Adrenal gland (tissue), 12 donors: ENCODE results near the gene SLC16A13. TPM values are rescaled to one million over a fixed set of nuclear protein-coding genes. Genes with fewer than 3 reads are reported as not detected.

Source experiments
- DNase-seq, 7 donors: peaks; one replicate each; pipeline ENCODE4 v3.0.0-alpha.2; 2019 to 2020
- H3K27ac ChIP-seq, 5 donors: fragments of 200-600 bp; sonication (generic) in 4 of 5; 1 replicate in 3 of 5; 2 replicates in 2 of 5; pipeline versions ENCODE4 v1.5.1 to v1.8.0; 2016 to 2020; ENCODE audit warnings: mild to moderate bottlenecking in 1 of 5
- H3K27me3 ChIP-seq: fragments of 200-600 bp; 2 replicates; pipeline ENCODE4 v1.8.0; 2021
- H3K36me3 ChIP-seq, 2 donors: fragments of 200-600 bp; replicated peaks in 1 of 2; 1 replicate in 1 of 2; 2 replicates in 1 of 2; pipeline versions ENCODE4 v1.5.1 to v1.8.0; 2018 to 2022
- H3K4me1 ChIP-seq, 2 donors: fragments of 200-600 bp; replicated peaks in 1 of 2; 1 replicate in 1 of 2; 2 replicates in 1 of 2; pipeline versions ENCODE4 v1.5.1 to v1.8.0; 2018 to 2021
- H3K4me3 ChIP-seq, 4 donors: fragments of 200-600 bp; sonication (generic) in 3 of 4; one replicate each; pipeline ENCODE4 v1.5.1; 2016 to 2018
- H3K9me3 ChIP-seq, 3 donors: fragments of 200-600 bp; sonication (generic) in 1 of 3; replicated peaks in 1 of 3; 1 replicate in 2 of 3; 2 replicates in 1 of 3; pipeline versions ENCODE4 v1.5.1 to v1.8.0; 2016 to 2021
- POLR2A ChIP-seq, 2 donors: fragments of 450-650 bp; IDR thresholded peaks; one replicate each; pipeline ENCODE4 v1.6.1; 2017; ENCODE audit warnings: antibody characterized with exemption in 2 of 2, mild to moderate bottlenecking in 2 of 2, moderate library complexity in 1 of 2
- WGBS, 4 donors: extraction: QIAGEN DNeasy Blood & Tissue Kit in 2 of 4; methylation state at CpG; one replicate each; pipeline versions ENCODE4 v1.1.5 to v1.1.7; 2013 to 2017; 5-methylcytosine and 5-hydroxymethylcytosine counted together
- intact Hi-C, 2 donors: fragments of 100-400 bp; cut with DNase I; formaldehyde crosslinking; loops; one replicate each; pipeline versions ENCODE4 v1.14.1 to v1.15.0; 2022 to 2023
- polyA plus RNA-seq, 3 donors: library from polyadenylated mRNA; stranded (reverse); fragments of 200-250 nt in 2 of 3; fragments of 350-450 nt in 1 of 3; fragmentation: Illumina TruSeq in 1 of 3; extraction: RNeasy Lipid Tissue Mini Kit (QIAGEN cat#74804) in 1 of 3; gene quantifications; one replicate each; pipeline ENCODE4 v1.2.3, GENCODE V29; 2013 to 2014
- total RNA-seq, 9 donors: library from RNA; depleted of rRNA in 4 of 9; stranded (reverse); fragments of >200 nt in 4 of 9; fragments of 120-200 nt in 1 of 9; fragmentation: NEBNext Ultra II Directional in 1 of 9; extraction: Animal tissue kit (Norgen Biotek cat#: 25700) in 1 of 9; gene quantifications; one replicate each; pipeline versions ENCODE4 v1.1.0 to v1.2.4, GENCODE V29; 2013 to 2023
- TF ChIP-seq, protein P1 (sequence below), 6 experiments: fragments of 450-650 bp in 4 of 6; fragments of 200-600 bp in 2 of 6; sonication (generic) in 1 of 6; IDR thresholded peaks; 1 replicate in 5 of 6; 2 replicates in 1 of 6; pipeline versions ENCODE4 v1.5.1 to v1.8.0; 2016 to 2021; ENCODE audit warnings: antibody characterized with exemption in 6 of 6, mild to moderate bottlenecking in 2 of 6, moderate library complexity in 1 of 6
- donor health status: healthy with polysubstance abuse.
- donor health status: Bipolar disorder and iron deficiency.
- donor health status: DM: yes; HTN: yes; CAD: no.
- donor health status: DM: no; HTN: no; CAD: no.
- donor health status: DM: no; HTN: no; CAD: no.
- donor health status: DM: yes; HTN: yes; CAD: no.

The SLC16A13 gene
- total and polyA plus RNA-seq, 12 donors = 0.84 to 3.2 (median 2.2) TPM

DNA sequence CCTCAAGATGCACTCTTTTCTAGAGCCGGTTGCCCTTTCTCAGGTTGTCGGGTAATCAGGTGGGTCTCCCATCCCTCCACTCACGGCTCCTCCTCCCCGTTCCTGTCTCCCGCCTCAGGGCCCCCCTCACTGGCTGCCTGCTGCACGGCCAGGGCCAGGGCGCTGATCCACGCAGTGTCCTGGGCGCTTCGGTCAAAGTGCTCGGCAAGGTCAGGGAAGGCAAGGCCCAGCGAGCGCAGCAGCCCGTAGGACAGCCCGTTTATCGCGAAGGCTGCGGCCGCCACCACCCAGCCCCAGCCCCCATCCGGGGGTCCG, 7.3 kb downstream of the SLC16A13 start:
- 3 to 6% (median 5%) methylated on average over 5 to 21 of the region's 21 CpGs for WGBS, 4 donors
- peaks cover 18% of the 10 kb centered on the region for H3K27me3 ChIP-seq
- DNase-seq = no peak
- peak overlapping the region in 1 of 4 donors; percentile 47 for H3K4me3 ChIP-seq
- intact Hi-C loops = no loop called here
- peak overlapping the region in 1 of 5 donors; percentile 12 for H3K27ac ChIP-seq
- H3K36me3 ChIP-seq = no peaks in the 10 kb centered on the region
- TF ChIP-seq, protein P1, sequence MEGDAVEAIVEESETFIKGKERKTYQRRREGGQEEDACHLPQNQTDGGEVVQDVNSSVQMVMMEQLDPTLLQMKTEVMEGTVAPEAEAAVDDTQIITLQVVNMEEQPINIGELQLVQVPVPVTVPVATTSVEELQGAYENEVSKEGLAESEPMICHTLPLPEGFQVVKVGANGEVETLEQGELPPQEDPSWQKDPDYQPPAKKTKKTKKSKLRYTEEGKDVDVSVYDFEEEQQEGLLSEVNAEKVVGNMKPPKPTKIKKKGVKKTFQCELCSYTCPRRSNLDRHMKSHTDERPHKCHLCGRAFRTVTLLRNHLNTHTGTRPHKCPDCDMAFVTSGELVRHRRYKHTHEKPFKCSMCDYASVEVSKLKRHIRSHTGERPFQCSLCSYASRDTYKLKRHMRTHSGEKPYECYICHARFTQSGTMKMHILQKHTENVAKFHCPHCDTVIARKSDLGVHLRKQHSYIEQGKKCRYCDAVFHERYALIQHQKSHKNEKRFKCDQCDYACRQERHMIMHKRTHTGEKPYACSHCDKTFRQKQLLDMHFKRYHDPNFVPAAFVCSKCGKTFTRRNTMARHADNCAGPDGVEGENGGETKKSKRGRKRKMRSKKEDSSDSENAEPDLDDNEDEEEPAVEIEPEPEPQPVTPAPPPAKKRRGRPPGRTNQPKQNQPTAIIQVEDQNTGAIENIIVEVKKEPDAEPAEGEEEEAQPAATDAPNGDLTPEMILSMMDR (IDR thresholded peaks at IDR 0.05) = no peak
- no peak for TF ChIP-seq POLR2A (IDR thresholded peaks at IDR 0.05)
- no peaks in the 10 kb centered on the region for H3K9me3 ChIP-seq
- peaks cover 11 to 34% of the 10 kb centered on the region in 2 donors for H3K4me1 ChIP-seq

DNA sequence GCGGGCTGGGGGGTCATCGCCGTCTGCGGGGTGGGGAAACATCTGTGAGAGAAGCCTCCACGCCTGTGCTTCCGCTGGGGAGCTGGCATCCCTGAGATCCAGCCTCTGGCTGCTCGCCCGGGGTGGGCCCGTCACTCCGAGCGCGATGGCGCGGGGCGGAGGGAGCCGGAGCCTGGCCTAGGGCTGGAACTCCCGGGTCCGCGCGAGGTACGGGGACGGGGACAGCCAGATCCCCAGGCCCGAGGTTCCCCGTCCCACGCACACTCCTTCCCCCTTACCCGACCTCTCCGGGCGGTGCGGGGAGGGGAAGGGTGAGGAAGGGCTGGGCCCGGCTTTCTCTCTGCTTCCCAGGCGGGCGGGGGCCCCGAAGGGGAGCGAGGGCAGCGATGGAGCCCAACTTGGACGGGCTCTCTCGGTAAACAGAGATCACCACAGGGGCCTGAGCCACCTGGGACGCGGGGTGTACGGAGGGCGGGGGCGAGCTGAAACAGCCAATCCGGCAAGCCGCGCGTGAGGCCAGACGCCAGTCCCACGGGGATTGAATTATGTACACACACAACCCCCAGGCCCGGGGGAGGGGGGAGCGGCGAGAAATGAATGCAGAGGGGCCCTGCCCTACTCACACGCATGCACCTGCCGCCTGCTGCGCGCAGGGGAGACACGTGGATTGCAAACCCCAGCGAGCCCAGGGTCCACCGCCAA, 7.8 kb downstream of the SLC16A13 start, which contains the start of gene SLC16A11:
Gene SLC16A11 (minus strand): TSS at position 596 of the 702 bp plus-strand sequence. CDS start 579 bp downstream, at position 17.
- peak within 1 kb of the TSS in 1 of 5 donors; percentile 12 for H3K27ac ChIP-seq
- no peaks in the 10 kb centered on the region for H3K9me3 ChIP-seq
- intact Hi-C loops = no loop called here

DNA sequence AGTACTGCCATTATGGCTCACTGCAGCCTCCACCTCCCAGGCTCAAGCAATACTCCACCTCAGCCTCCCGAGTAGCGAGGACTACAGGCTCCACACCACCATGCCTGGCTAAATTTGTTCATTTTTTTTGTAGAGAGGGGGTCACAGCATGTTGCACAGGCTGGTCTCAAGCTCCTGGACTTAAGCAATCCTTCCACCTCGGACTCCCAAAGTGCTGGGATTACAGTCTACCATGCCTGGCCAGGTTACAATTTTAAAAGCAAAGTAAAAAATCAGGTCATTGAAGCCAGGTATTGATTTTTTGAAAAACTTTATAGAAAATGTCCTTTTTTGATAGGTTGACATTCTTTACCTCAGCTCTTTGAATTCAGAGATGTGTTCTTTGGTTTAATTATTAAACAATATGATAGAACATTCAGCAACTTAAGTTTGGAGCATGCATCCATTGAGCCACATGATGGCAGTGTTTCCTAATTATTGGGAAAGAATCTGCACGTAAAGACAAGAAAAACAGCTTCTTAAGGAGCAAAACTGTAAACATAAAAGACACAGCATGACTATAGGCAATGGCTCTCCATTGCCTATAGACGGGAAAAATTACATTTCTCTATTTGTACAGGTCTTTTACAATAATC, 9.8 kb downstream of the SLC16A13 start:
- Histone ChIP-seq H3K36me3 (no peaks in the 10 kb centered on the region), H3K4me1 (peaks cover 11 to 34% of the 10 kb centered on the region in 2 donors), H3K27ac (peak overlapping the region in 2 of 5 donors; percentile 68 to 75), H3K4me3 (peak overlapping the region in 1 of 4 donors; percentile 40), H3K9me3 (no peaks in the 10 kb centered on the region), H3K27me3 (peaks cover 18% of the 10 kb centered on the region)
- peak in 3 of 7 donors; percentile 41 to 60 (median 51) for DNase-seq
- no peak for TF ChIP-seq POLR2A (IDR thresholded peaks at IDR 0.05)
- TF ChIP-seq, protein P1 (IDR thresholded peaks at IDR 0.05) = peak; percentile 40 to 90 (median 87)
- WGBS, 4 donors = 25 to 34% (median 29%) methylated on average over 4 to 5 of the region's 5 CpGs
- intact Hi-C loops = no loop called here

More for the DNA sequence above, 7.8 kb downstream of the SLC16A13 start, which contains the start of gene SLC16A11:
- Histone ChIP-seq H3K36me3 (no peaks in the 10 kb centered on the region), H3K4me3 (peak within 1 kb of the TSS in 1 of 4 donors; percentile 47), H3K27me3 (peaks cover 18% of the 10 kb centered on the region), H3K4me1 (peaks cover 11 to 34% of the 10 kb centered on the region in 2 donors)
- WGBS, 4 donors = 12 to 42% (median 26%) methylated on average over 9 to 58 of the region's 58 CpGs
- DNase-seq = peak in 4 of 7 donors; percentile 39 to 47 (median 43)
- TF ChIP-seq, protein P1 (IDR thresholded peaks at IDR 0.05) = no peak
- no peak for TF ChIP-seq POLR2A (IDR thresholded peaks at IDR 0.05)

DNA sequence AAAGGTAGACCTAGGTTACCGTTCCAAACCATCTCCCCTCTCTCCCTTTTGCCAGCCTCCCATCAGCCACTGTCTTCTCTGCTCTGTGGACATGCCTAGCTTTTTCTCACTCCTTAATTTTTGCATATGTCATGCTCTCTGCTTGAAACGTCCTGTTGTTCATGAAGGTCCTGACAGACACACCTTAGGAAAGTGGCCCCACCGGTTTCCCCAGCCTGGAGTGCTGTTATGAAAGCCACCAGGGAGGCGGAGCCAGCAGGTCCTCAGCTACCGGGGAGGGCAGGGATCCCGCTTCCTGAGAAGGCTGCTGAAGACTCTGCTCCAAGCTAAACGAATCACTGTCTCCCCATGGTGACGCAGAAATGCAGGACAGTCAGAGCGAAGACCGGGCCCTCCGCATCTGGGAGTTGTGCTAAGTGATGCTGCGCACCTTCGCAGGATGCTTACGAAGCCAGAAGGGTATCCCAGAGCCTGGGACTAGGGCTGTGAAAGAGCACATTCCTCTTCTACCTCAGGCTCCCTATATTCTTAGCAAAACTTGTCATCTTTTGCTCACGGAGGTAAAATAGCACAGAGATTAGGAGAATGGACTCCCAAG, 10.4 kb downstream of the SLC16A13 start:
- Histone ChIP-seq H3K27ac (peak overlapping the region in 3 of 5 donors; percentile 58 to 75 (median 68)), H3K4me1 (peaks cover 11 to 34% of the 10 kb centered on the region in 2 donors), H3K9me3 (no peaks in the 10 kb centered on the region), H3K4me3 (peak overlapping the region in 2 of 4 donors; percentile 8 to 40), H3K27me3 (peaks cover 18% of the 10 kb centered on the region), H3K36me3 (no peaks in the 10 kb centered on the region)
- DNase-seq = peak in 6 of 7 donors; percentile 40 to 69 (median 50)
- TF ChIP-seq POLR2A (IDR thresholded peaks at IDR 0.05) = no peak
- TF ChIP-seq, protein P1 (IDR thresholded peaks at IDR 0.05) = peak in 1 of 6 experiments; percentile 40
- WGBS, 4 donors = 4 to 18% (median 12%) methylated on average over 12 to 15 of the region's 15 CpGs
- intact Hi-C loops = no loop called here
